ENCODE data around the gene IYD. TPM values are rescaled to one million over a fixed set of nuclear protein-coding genes. Genes with fewer than 3 reads are reported as not detected.
A peak's percentile ranks its signal among the peaks of the same experiment; 100 is the strongest.

Gene IYD
- total RNA-seq, 1 donor = not detected

DNA sequence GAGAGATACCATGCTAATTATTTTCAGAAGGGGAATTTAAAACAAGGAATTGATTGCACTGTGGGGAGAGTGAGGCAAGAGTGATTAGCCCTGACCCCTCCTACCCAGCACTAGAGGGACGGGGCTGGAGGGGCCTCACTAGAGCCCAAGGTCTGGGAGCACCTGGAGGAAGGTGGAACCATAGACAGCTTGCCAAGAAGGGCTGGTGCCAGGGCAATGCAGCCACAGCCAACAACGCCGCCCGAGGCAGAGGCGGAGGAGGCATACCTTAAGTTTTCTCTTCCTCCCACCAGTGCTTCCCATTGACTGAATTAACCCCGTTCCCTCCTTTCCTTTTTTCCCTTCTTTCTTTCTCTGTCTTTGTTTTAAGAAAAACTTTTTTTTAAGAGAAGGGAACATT, 40.0 kb downstream of the IYD start:
- Histone ChIP-seq H3K27ac (ENCODE audit: low read depth, low read length) (no peak overlapping the region), H4K20me1 (ENCODE audit: insufficient read depth, low read length) (no peaks in the 10 kb centered on the region), H3K79me2 (ENCODE audit: insufficient read depth, low read length) (no peaks in the 10 kb centered on the region), H3K27me3 (ENCODE audit: insufficient read depth, low read length) (no peaks in the 10 kb centered on the region), H3K4me3 (ENCODE audit: insufficient read depth, low read length) (no peak overlapping the region), H2AFZ (ENCODE audit: low read length) (no peak overlapping the region), H3K9me3 (ENCODE audit: low read depth, low read length) (no peaks in the 10 kb centered on the region), H3K36me3 (ENCODE audit: insufficient read depth, low read length) (no peaks in the 10 kb centered on the region), H3K4me2 (ENCODE audit: insufficient read depth, low read length) (no peak overlapping the region), H3K4me1 (ENCODE audit: insufficient read depth, low read length) (peaks cover 48% of the 10 kb centered on the region)
- DNase-seq (ENCODE audit: insufficient read length, low spot score, missing footprints) = no peak
- TF ChIP-seq, protein P1, sequence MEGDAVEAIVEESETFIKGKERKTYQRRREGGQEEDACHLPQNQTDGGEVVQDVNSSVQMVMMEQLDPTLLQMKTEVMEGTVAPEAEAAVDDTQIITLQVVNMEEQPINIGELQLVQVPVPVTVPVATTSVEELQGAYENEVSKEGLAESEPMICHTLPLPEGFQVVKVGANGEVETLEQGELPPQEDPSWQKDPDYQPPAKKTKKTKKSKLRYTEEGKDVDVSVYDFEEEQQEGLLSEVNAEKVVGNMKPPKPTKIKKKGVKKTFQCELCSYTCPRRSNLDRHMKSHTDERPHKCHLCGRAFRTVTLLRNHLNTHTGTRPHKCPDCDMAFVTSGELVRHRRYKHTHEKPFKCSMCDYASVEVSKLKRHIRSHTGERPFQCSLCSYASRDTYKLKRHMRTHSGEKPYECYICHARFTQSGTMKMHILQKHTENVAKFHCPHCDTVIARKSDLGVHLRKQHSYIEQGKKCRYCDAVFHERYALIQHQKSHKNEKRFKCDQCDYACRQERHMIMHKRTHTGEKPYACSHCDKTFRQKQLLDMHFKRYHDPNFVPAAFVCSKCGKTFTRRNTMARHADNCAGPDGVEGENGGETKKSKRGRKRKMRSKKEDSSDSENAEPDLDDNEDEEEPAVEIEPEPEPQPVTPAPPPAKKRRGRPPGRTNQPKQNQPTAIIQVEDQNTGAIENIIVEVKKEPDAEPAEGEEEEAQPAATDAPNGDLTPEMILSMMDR (IDR thresholded peaks at IDR 0.05; ENCODE audit: extremely low read depth, low read depth, low read length) = no peak

DNA sequence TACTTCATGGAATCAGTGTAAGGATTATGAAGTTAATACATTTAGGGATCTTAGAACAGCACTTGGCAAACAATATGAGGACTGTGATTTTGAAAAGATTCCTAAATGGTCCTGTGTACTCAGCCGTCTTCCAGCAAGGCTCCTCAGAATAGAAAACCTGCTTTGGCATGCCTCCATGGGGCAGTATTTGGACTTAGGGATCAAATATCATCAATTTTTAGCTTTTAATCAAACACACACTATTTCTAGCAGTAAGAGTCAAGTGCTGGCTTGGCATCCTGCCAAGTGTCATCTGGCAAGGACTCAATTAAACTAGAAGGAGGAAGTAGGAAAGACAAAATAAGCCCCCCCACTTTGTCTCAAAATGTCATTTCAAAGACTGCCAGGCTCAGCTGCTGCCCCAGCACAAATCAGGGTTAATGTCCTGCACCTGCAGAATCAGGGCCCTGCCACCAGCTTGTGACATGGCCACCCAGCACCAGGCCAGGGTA, 40.8 kb downstream of the IYD start:
- Histone ChIP-seq H3K27ac (ENCODE audit: low read depth, low read length) (no peak overlapping the region), H3K4me2 (ENCODE audit: insufficient read depth, low read length) (no peak overlapping the region)
- no peak for DNase-seq (ENCODE audit: insufficient read length, low spot score, missing footprints)

GRCh38 chr6:150410399-150410798, 41.6 kb downstream of the IYD start:
- no peak overlapping the region for H3K4me3 ChIP-seq (ENCODE audit: insufficient read depth, low read length)
- H4K20me1 ChIP-seq (ENCODE audit: insufficient read depth, low read length) = no peaks in the 10 kb centered on the region
- TF ChIP-seq, protein P1 (IDR thresholded peaks at IDR 0.05; ENCODE audit: extremely low read depth, low read depth, low read length) = no peak
- DNase-seq (ENCODE audit: insufficient read length, low spot score, missing footprints) = no peak
- H3K4me1 ChIP-seq (ENCODE audit: insufficient read depth, low read length) = peaks cover 42% of the 10 kb centered on the region
- no peaks in the 10 kb centered on the region for H3K36me3 ChIP-seq (ENCODE audit: insufficient read depth, low read length)
- H3K9me3 ChIP-seq (ENCODE audit: low read depth, low read length) = no peaks in the 10 kb centered on the region
- H3K27ac ChIP-seq (ENCODE audit: low read depth, low read length) = no peak overlapping the region
- peaks cover 4% of the 10 kb centered on the region for H3K27me3 ChIP-seq (ENCODE audit: insufficient read depth, low read length)
- peak overlapping the region; percentile 17 for H3K4me2 ChIP-seq (ENCODE audit: insufficient read depth, low read length)
- H3K79me2 ChIP-seq (ENCODE audit: insufficient read depth, low read length) = no peaks in the 10 kb centered on the region
- no peak overlapping the region for H2AFZ ChIP-seq (ENCODE audit: low read length)

More for the DNA sequence above, 40.8 kb downstream of the IYD start:
- no peaks in the 10 kb centered on the region for H3K9me3 ChIP-seq (ENCODE audit: low read depth, low read length)
- no peaks in the 10 kb centered on the region for H3K79me2 ChIP-seq (ENCODE audit: insufficient read depth, low read length)
- TF ChIP-seq, protein P1 (IDR thresholded peaks at IDR 0.05; ENCODE audit: extremely low read depth, low read depth, low read length) = no peak
- H3K4me1 ChIP-seq (ENCODE audit: insufficient read depth, low read length) = peaks cover 42% of the 10 kb centered on the region
- H2AFZ ChIP-seq (ENCODE audit: low read length) = peak overlapping the region; percentile 20
- H3K4me3 ChIP-seq (ENCODE audit: insufficient read depth, low read length) = no peak overlapping the region
- H3K27me3 ChIP-seq (ENCODE audit: insufficient read depth, low read length) = no peaks in the 10 kb centered on the region
- no peaks in the 10 kb centered on the region for H4K20me1 ChIP-seq (ENCODE audit: insufficient read depth, low read length)
- no peaks in the 10 kb centered on the region for H3K36me3 ChIP-seq (ENCODE audit: insufficient read depth, low read length)

DNA sequence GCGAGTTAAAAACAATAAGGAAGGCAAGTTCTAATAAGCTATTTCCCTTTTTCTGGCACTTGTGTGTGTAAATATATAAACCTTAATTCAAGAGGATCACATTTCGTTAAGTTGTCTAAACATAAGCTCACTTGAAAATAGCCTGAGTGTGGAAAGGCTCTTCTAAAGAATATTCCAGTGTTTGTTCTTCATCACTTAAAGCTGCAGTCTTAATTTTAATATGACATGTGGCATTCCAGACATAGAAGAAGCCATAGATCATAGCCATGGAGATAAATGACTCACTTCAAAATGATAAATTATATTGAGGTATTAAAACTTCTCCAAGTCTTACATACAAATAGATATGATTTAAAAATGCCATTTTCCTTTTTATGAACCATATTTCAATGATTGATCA, 42.1 kb downstream of the IYD start:
- no peak overlapping the region for H2AFZ ChIP-seq (ENCODE audit: low read length)
- H4K20me1 ChIP-seq (ENCODE audit: insufficient read depth, low read length) = no peaks in the 10 kb centered on the region
- no peaks in the 10 kb centered on the region for H3K9me3 ChIP-seq (ENCODE audit: low read depth, low read length)
- no peak for DNase-seq (ENCODE audit: insufficient read length, low spot score, missing footprints)
- no peaks in the 10 kb centered on the region for H3K79me2 ChIP-seq (ENCODE audit: insufficient read depth, low read length)
- peak overlapping the region; percentile 17 for H3K4me2 ChIP-seq (ENCODE audit: insufficient read depth, low read length)
- H3K27me3 ChIP-seq (ENCODE audit: insufficient read depth, low read length) = peaks cover 4% of the 10 kb centered on the region
- H3K4me1 ChIP-seq (ENCODE audit: insufficient read depth, low read length) = peaks cover 42% of the 10 kb centered on the region
- TF ChIP-seq, protein P1 (IDR thresholded peaks at IDR 0.05; ENCODE audit: extremely low read depth, low read depth, low read length) = no peak
- H3K4me3 ChIP-seq (ENCODE audit: insufficient read depth, low read length) = no peak overlapping the region
- no peak overlapping the region for H3K27ac ChIP-seq (ENCODE audit: low read depth, low read length)
- no peaks in the 10 kb centered on the region for H3K36me3 ChIP-seq (ENCODE audit: insufficient read depth, low read length)

Data from osteoblast (primary cell).